ENCODE measurements around the gene FAM32A. TPM values are rescaled to one million over a fixed set of nuclear protein-coding genes. Genes with fewer than 3 reads are reported as not detected.

The FAM32A gene
- total RNA-seq, 4 donors from 2014 or later = 79.7 to 103 (median 90.2) TPM

DNA sequence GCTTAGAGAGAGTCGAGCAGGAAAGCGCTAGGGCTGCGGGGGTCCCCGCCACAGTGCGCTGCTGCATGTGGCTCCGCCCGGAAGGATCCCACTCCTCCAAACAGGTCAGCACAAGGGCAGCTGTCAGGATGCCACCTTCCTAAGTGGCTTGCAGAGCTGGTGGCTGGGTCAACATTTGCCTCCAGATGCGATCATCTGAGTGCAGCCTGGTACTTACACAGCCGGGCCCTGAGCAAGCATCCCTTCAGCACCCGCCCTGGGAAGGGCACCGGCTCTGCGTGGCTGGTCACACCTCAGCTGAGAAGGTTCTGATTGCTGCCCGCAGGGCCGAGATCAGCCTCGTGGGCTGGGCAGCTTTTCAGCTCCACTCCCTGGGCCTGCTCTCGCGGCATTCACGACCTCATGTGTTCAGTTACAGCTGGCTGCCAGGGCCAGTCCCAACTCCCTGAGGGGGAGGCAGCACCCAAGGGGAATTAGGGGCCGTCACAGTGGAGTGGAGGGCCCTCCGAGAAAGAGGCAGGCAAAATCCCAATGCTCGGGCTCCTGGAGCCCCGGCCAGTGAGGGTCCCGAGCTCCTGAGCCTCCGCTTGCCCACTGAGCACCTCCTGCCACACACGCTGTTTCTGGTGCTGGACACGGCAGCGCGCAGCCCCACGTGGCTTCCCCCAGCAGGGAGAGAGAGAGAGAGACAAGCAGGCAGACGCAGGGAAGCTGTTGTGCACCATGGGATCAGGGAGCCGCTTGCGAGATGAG lies 39.3 kb downstream of the FAM32A start:
- TF ChIP-seq, protein P1, sequence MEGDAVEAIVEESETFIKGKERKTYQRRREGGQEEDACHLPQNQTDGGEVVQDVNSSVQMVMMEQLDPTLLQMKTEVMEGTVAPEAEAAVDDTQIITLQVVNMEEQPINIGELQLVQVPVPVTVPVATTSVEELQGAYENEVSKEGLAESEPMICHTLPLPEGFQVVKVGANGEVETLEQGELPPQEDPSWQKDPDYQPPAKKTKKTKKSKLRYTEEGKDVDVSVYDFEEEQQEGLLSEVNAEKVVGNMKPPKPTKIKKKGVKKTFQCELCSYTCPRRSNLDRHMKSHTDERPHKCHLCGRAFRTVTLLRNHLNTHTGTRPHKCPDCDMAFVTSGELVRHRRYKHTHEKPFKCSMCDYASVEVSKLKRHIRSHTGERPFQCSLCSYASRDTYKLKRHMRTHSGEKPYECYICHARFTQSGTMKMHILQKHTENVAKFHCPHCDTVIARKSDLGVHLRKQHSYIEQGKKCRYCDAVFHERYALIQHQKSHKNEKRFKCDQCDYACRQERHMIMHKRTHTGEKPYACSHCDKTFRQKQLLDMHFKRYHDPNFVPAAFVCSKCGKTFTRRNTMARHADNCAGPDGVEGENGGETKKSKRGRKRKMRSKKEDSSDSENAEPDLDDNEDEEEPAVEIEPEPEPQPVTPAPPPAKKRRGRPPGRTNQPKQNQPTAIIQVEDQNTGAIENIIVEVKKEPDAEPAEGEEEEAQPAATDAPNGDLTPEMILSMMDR (IDR thresholded peaks at IDR 0.05) = no peak
- DNase-seq (ENCODE audit: low spot score) (no peak), ATAC-seq (ENCODE audit: low FRiP score) (no peak)

DNA sequence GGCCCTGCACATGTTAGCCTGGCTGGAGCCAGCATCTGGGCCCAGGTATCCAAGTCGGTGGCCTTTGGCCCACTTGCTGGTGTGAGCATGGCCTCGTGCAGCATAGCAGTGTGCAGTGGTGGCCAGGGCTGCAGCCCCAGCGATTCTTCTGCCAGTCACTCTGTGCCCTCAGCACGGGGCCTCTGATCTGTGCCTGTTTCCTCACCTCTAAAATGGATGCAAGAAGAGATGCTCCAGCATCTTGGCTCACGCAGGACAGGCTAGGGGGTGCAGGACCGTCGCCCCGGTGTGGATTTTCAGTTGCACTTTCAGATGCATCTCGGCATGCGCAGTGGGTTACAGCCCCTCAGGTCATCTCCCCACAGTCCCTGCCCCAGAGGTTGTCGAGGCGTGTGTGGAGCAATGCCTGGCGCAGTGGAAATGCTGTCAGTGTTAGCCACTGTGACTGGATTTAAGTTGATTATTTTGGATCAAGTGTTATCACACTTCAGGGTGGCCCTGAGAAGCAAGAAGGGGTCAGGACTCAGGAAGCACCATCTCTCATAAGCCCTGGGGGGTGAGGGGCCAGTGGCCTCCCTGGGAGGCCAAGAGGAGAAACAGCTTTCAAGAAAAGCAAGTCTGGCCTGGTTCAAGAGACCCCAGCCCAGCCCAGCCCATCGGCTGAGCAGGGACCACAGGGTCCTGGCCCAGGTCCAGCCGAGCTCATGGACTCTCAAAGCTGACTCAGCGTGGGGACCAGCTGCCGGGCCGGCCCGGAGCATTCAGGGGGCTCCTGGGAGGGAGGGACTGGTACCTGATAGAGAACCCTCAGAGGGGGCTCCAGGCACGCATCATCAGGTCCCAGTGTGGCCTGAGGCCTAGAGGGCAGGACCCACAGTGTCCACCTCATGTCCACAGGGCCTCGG lies 40.3 kb downstream of the FAM32A start:
- DNase-seq (ENCODE audit: low spot score) (no peak), ATAC-seq (ENCODE audit: low FRiP score) (no peak)
- TF ChIP-seq, protein P1 (IDR thresholded peaks at IDR 0.05) = no peak

DNA sequence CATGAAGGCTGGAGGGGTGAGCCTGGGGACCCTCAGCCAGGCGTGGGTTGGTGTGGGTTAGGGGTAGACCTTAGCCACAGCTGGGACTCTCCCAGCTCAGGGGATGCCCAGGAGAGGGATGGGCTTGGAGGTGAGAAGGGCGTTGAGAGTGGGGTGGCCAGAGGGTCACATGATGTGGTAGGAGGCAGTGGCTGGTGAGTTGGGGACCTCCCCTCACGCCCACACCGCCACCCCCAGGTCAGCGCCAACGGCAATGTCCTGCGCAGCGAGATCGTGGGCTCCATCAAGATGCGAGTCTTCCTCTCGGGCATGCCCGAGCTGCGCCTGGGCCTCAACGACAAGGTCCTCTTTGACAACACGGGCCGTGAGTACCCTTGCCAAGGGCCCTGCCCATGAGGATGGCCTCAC lies 41.0 kb downstream of the FAM32A start:
- no peak for ATAC-seq (ENCODE audit: low FRiP score)
- DNase-seq (ENCODE audit: low spot score) = no peak
- TF ChIP-seq, protein P1 (IDR thresholded peaks at IDR 0.05) = no peak

DNA sequence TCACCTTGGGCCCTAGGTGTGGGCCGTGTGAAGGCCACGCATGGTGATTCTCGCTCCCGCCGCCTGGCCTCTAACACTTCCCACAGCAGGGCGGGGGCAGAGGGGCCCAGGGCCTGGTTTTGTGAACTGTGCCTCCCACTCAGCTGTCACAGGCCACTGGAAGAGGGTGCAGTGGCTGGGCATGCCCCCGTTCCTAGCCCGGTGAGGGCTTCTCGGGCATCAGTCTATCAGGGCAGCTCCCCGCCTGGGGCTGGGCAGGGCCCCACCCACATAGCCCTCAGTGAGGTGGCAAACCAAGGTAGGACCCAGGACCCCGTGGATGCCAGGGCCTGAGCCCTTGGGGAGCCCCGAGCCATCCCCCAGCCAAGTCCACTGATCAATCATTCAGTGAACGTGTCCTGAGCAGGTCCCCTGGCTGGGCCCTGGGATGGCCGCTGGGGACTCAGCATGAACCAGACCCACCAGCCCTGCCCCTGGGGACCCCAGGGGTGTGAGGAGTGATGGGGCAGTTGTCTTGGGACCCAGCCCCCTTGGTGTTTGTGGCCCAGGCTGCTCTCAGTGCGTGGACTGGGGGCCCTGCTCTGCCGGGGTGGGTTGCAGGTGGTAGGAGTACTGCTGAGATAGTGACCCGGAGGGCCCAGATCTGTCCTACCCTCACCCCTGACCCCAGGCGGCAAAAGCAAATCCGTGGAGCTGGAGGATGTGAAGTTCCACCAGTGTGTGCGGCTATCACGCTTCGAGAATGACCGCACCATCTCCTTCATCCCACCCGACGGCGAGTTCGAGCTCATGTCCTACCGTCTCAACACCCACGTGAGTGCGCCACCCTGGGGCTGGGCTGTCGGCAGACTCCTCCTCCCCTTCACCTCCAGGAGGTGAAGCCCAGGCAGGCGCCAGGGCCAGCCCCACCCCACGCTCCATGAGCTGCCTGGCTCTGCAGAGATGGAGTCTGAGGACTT lies 41.9 kb downstream of the FAM32A start:
- TF ChIP-seq, protein P1 (IDR thresholded peaks at IDR 0.05) = no peak
- no peak for ATAC-seq (ENCODE audit: low FRiP score)
- no peak for DNase-seq (ENCODE audit: low spot score)

DNA sequence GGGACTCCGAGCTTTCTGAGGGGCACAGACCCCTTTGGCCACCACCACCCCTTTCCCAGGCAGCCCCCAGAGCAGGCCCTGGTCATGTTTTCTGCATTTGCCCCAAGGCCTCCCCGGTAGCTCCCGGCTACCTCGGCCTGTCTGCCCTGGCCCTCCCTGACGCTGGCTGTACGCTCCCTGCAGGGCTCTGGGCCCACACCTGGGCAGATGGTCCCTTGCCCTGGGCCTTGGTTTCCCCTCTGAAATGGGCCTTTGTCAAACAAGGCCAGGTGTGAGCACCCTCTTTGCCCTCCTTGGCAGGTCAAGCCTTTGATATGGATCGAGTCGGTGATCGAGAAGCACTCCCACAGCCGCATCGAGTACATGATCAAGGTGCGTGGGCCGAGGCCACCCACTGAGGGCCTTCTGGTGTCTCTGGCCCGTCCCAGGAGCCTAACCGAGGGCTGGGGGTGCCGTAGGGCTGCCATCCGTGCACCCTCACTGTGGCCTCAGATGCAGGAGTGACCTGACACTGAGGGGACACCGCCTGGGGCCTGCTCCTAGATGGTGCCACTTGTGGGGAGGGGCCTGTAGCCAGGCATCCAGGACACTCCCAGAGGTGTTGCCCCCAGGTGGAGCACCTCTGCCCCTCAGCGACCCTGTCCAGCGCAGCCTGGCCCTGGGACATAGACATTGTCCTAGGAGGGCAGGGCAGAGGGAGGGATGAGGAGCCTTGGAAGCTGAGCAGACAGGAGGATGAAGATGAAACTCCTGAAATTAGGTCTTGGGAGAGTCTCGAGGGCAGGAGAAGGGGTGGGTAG lies 42.8 kb downstream of the FAM32A start:
- ATAC-seq (ENCODE audit: low FRiP score) (no peak), DNase-seq (ENCODE audit: low spot score) (no peak)
- TF ChIP-seq, protein P1 (IDR thresholded peaks at IDR 0.05) = no peak
